Renal cortex interstitium (tissue), 11 donors: ENCODE measurements around the gene NPS. TPM values are rescaled to one million over a fixed set of nuclear protein-coding genes. Genes with fewer than 3 reads are reported as not detected.

Experiments
- DNase-seq, 11 donors: peaks; one replicate each; pipeline ENCODE4 v3.0.0-alpha.2; 2013; ENCODE audit warnings: low read depth in 9 of 11, low spot score in 4 of 11; ENCODE audit errors: extremely low read depth in 1 of 11
- polyA plus RNA-seq, 3 donors: library from polyadenylated mRNA; unstranded; fragments of 120-200 nt; gene quantifications; one replicate each; pipeline ENCODE4 v1.2.1, GENCODE V29; 2013; ENCODE audit not compliant: insufficient read length in 3 of 3

Gene NPS
- polyA plus RNA-seq, 3 donors: not detected

DNA sequence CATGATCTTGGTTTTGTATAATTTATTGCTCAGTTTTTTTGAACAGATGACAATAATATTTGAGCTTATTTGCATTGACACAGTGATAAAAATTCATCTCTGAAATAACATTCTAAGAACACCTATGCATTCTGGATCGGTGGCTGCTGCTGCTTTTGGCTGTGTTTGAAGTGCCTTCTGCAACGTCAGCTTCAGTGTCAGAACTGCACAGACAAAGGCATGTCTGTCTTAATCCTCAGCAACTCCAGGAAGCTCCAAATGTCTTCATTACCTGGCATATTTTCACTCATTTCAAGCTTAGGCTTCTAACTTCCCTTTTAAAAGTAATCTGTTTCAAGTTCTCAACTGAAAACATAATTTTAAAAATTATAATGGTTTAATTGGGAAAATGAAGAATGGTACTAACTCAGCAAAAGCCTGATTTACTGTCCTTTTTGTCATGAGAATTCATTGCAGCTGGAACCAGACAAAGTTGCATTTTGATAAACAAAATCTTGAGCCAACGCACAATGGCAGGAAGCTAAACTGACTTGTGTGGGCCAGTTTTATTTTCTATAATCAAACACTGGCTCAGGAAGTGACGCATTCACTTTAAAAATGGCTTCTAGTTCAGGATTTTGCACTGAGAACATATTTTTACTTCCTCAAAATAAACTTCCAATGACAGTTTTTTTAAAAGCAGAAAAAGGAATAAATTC, 38.7 kb downstream of the NPS start:
- DNase-seq: no peak

DNA sequence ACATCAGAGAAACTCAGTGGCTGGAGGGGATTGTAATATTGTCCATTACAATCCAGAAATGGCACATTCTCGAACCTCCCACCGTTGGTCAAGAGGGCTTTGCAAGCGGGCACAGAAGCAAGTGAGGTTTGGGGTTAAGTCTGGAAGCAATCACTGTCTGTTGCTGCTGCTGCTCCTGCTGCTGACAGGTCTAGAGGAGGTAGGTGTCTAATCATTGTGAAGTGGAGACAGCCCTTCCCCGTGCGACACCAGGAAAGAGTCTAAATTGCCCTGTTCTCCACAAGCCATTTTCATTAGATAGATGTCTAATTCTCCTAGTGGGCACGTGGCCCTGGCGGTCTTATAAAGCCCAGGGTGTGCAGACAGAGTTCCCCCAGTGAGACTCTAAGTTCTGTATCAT, 43.5 kb downstream of the NPS start:
- no peak for DNase-seq

DNA sequence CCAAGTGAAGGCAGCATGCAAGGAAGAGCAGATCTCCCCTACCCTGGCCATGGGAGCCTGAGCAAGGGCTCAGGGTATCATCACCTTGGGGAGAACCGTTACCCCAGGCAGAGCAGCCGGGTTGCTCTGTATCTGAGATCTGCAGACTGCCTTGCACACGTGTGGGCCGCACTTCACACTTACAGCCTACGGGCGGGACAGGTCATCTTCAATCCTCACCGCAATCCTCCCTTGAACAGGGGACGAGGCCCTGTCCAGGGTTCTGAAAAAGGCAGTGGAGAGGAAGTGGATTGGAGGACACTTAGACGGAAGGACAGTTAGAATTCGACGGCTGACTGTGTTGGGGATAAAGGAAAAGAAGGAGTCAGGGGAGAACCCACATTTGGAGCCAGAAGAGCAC, 51.4 kb downstream of the NPS start:
- DNase-seq: peak in 10 of 11 donors; percentile 13 to 56 (median 32)

Other genes with a start within 250 kb of the NPS start
- gene FOXI2, start 187.9 kb downstream of the NPS start, polyA plus RNA-seq: 1 to 10 TPM; 1.1 to 2.2 (median 1.6) TPM